ENCODE measurements around the gene CDKAL1.
"Not testable (repeated sequence)": the region's sequence is repeated elsewhere in the genome, so short reads cannot be mapped to it uniquely, and the experiment has no call there.

Gene CDKAL1

GRCh38 chr6:21240709-21241108 is 706.5 kb downstream of the CDKAL1 start:
- no peak for DNase-seq (ENCODE audit: low spot score)
- in situ Hi-C loops (cut with MboI; ENCODE audit: low pct_unique_long_range_greater_than_20kb, low sequenced_read_pairs, unreplicated experiment), result no loop called here
- TF ChIP-seq, protein P1, sequence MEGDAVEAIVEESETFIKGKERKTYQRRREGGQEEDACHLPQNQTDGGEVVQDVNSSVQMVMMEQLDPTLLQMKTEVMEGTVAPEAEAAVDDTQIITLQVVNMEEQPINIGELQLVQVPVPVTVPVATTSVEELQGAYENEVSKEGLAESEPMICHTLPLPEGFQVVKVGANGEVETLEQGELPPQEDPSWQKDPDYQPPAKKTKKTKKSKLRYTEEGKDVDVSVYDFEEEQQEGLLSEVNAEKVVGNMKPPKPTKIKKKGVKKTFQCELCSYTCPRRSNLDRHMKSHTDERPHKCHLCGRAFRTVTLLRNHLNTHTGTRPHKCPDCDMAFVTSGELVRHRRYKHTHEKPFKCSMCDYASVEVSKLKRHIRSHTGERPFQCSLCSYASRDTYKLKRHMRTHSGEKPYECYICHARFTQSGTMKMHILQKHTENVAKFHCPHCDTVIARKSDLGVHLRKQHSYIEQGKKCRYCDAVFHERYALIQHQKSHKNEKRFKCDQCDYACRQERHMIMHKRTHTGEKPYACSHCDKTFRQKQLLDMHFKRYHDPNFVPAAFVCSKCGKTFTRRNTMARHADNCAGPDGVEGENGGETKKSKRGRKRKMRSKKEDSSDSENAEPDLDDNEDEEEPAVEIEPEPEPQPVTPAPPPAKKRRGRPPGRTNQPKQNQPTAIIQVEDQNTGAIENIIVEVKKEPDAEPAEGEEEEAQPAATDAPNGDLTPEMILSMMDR (IDR thresholded peaks at IDR 0.05; ENCODE audit: extremely low read depth, insufficient read depth, missing control alignments), result no peak

- in situ Hi-C loops (cut with MboI; ENCODE audit: low pct_unique_long_range_greater_than_20kb, low sequenced_read_pairs, unreplicated experiment), result no loop called here
- TF ChIP-seq, protein P1 (IDR thresholded peaks at IDR 0.05; ENCODE audit: extremely low read depth, insufficient read depth, missing control alignments), result no peak
- no peak for DNase-seq (ENCODE audit: low spot score)
Measured at GRCh38 chr6:21241231-21242130, 707.2 kb downstream of the CDKAL1 start.

GRCh38 chr6:21244897-21245470 is 710.7 kb downstream of the CDKAL1 start:
- TF ChIP-seq, protein P1 (IDR thresholded peaks at IDR 0.05; ENCODE audit: extremely low read depth, insufficient read depth, missing control alignments), result no peak
- DNase-seq (ENCODE audit: low spot score), result no peak
- in situ Hi-C loops (cut with MboI; ENCODE audit: low pct_unique_long_range_greater_than_20kb, low sequenced_read_pairs, unreplicated experiment), result no loop called here

GRCh38 chr6:21245488-21245887 is 711.2 kb downstream of the CDKAL1 start:
- TF ChIP-seq, protein P1 (IDR thresholded peaks at IDR 0.05; ENCODE audit: extremely low read depth, insufficient read depth, missing control alignments), result no peak

GRCh38 chr6:21246075-21246474 is 711.8 kb downstream of the CDKAL1 start:
- in situ Hi-C loops (cut with MboI; ENCODE audit: low pct_unique_long_range_greater_than_20kb, low sequenced_read_pairs, unreplicated experiment), result no loop called here
- TF ChIP-seq, protein P1 (IDR thresholded peaks at IDR 0.05; ENCODE audit: extremely low read depth, insufficient read depth, missing control alignments), result no peak
- no peak for DNase-seq (ENCODE audit: low spot score)

More at GRCh38 chr6:21245488-21245887, 711.2 kb downstream of the CDKAL1 start:
- DNase-seq (ENCODE audit: low spot score), result no peak
- in situ Hi-C loops (cut with MboI; ENCODE audit: low pct_unique_long_range_greater_than_20kb, low sequenced_read_pairs, unreplicated experiment), result no loop called here

GRCh38 chr6:21254460-21254859 is 720.2 kb downstream of the CDKAL1 start:
- in situ Hi-C loops (cut with MboI; ENCODE audit: low pct_unique_long_range_greater_than_20kb, low sequenced_read_pairs, unreplicated experiment); DNase-seq (ENCODE audit: low spot score): not testable (repeated sequence)

DNA sequence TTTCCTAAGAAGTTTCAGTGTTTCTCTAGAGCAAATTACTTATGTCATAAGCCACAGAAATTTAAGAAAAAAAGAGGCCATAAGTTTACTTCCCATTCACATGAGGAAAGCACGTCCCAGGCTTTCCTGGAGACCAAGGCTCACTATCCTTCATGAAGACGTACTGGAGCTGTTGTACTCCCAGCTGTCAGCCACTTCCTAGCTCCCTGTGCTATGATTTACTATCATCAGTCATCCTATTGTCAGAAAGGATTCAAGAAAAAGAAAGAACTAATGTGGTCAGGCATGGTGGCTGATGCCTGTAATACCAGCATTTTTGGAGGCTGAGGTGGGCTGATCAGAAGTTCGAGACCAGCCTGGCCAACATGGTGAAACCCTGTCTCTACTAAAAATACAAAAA is 721.9 kb downstream of the CDKAL1 start:
- in situ Hi-C loops (cut with MboI; ENCODE audit: low pct_unique_long_range_greater_than_20kb, low sequenced_read_pairs, unreplicated experiment), result no loop called here
- TF ChIP-seq, protein P1 (IDR thresholded peaks at IDR 0.05; ENCODE audit: extremely low read depth, insufficient read depth, missing control alignments), result no peak
- no peak for DNase-seq (ENCODE audit: low spot score)
